K562 (cell line): ENCODE results near the gene MCAM.

Experiments
- CTCF ChIP-seq, 3 experiments: IDR thresholded peaks in 2 of 3; conservative IDR thresholded peaks in 1 of 3; 2 replicates each; pipeline ENCODE4 v1.5.1; 2011 to 2012; ENCODE audit warnings: low read length in 3 of 3, mild to moderate bottlenecking in 3 of 3, control low read depth in 2 of 3, improper control_type of control experiment in 1 of 3, inconsistent platforms in 1 of 3, low read depth in 1 of 3, mixed read lengths in 1 of 3, moderate library complexity in 1 of 3; ENCODE audit not compliant: insufficient read depth in 2 of 3
- E2F1 ChIP-seq: sonication (generic); formaldehyde crosslinking; IDR thresholded peaks from 2 replicates; pipeline ENCODE4 v1.8.1; 2023; ENCODE audit warnings: mild to moderate bottlenecking, missing genetic modification reagents, moderate library complexity
- EZH2 ChIP-seq: IDR thresholded peaks from 2 replicates; pipeline ENCODE4 v1.6.1; 2012; ENCODE audit warnings: low read depth, mild to moderate bottlenecking, inconsistent platforms, low read length, borderline replicate concordance
- HNRNPH1 ChIP-seq: fragments of 200-400 bp; formaldehyde crosslinking; optimal IDR thresholded peaks from 2 replicates; pipeline ENCODE3; 2017; ENCODE audit warnings: low read depth, mild to moderate bottlenecking, low read length, moderate library complexity
- JUNB ChIP-seq: fragments of 450-650 bp; formaldehyde crosslinking; conservative IDR thresholded peaks from 2 replicates; pipeline ENCODE4 v1.4.0; 2020; ENCODE audit warnings: mild to moderate bottlenecking
- KLF1 ChIP-seq: fragments of 450-650 bp; IDR thresholded peaks from 2 replicates; pipeline ENCODE4 v1.6.1; 2016; ENCODE audit warnings: missing genetic modification characterization, missing compliant biosample characterization
- NR2C2 ChIP-seq, 2 experiments: fragments of 200-800 bp in 1 of 2; sonication (Bioruptor generic) in 1 of 2; sonication (generic) in 1 of 2; formaldehyde crosslinking in 1 of 2; IDR thresholded peaks; 2 replicates each; pipeline versions ENCODE4 v1.6.1 to v1.8.0; 2016 to 2022; ENCODE audit warnings: mild to moderate bottlenecking in 1 of 2, missing compliant biosample characterization in 1 of 2, missing genetic modification characterization in 1 of 2, missing genetic modification reagents in 1 of 2
- TAF15 ChIP-seq: fragments of 200-400 bp; formaldehyde crosslinking; IDR thresholded peaks from 2 replicates; pipeline ENCODE4 v1.6.1; 2017; ENCODE audit warnings: mild to moderate bottlenecking, low read depth, low read length, moderate library complexity
- TCF7L2 ChIP-seq: fragments of 150-350 bp; IDR thresholded peaks from 2 replicates; pipeline ENCODE4 v1.6.1; 2016; ENCODE audit warnings: low read depth, mild to moderate bottlenecking, low read length, moderate library complexity
- TSHZ1 ChIP-seq: fragments of 250-450 bp; sonication (Bioruptor Pico); IDR thresholded peaks from 2 replicates; pipeline ENCODE4 v1.4.0; 2020; ENCODE audit warnings: mild to moderate bottlenecking, moderate library complexity
- ZNF184 ChIP-seq: sonication (generic); formaldehyde crosslinking; IDR thresholded peaks from 2 replicates; pipeline ENCODE4 v1.5.0; 2020; ENCODE audit warnings: missing genetic modification reagents
- ZNF740 ChIP-seq, 3 experiments: fragments of 200-800 bp in 1 of 3; sonication (Bioruptor generic) in 1 of 3; sonication (generic) in 1 of 3; formaldehyde crosslinking in 1 of 3; IDR thresholded peaks; 2 replicates each; pipeline versions ENCODE4 v1.6.1 to v1.8.0; 2016 to 2022; ENCODE audit warnings: mild to moderate bottlenecking in 2 of 3, missing compliant biosample characterization in 2 of 3, missing genetic modification characterization in 2 of 3, missing genetic modification reagents in 1 of 3

GRCh38 chr11:119347242-119347641 is 30.3 kb upstream of the MCAM start:
- TF ChIP-seq NR2C2 (CRISPR knock-in tag; IDR thresholded peaks at IDR 0.05) (no peak), NR2C2 (tag; IDR thresholded peaks at IDR 0.05) (no peak), TCF7L2 (no peak), EZH2 (no peak), TAF15 (no peak), ZNF740 (CRISPR knock-in tag; IDR thresholded peaks at IDR 0.05) (no peak), ZNF740 (tag; IDR thresholded peaks at IDR 0.05) (no peak), TSHZ1 (CRISPR knock-in tag) (no peak), CTCF (IDR thresholded peaks at IDR 0.05 in 2 of 3, conservative IDR thresholded peaks at IDR 0.05 in 1 of 3; ENCODE audit: insufficient read depth in 2 of 3, low read depth in 1 of 3, low read length in 3 of 3) (no peak), E2F1 (CRISPR knock-in tag) (no peak), ZNF184 (CRISPR knock-in tag) (no peak), HNRNPH1 (no peak), KLF1 (tag) (no peak), JUNB (CRISPR knock-in tag) (no peak)
